ENCODE measurements around the gene PHF13.
"Not testable (repeated sequence)": the region's sequence is repeated elsewhere in the genome, so short reads cannot be mapped to it uniquely, and the experiment has no call there.

Gene PHF13

GRCh38 chr1:6632588-6633514, 19.3 kb downstream of the PHF13 start:
- no peak for DNase-seq

- DNase-seq = no peak
Observed at GRCh38 chr1:6634371-6635052, 21.0 kb downstream of the PHF13 start.

DNA sequence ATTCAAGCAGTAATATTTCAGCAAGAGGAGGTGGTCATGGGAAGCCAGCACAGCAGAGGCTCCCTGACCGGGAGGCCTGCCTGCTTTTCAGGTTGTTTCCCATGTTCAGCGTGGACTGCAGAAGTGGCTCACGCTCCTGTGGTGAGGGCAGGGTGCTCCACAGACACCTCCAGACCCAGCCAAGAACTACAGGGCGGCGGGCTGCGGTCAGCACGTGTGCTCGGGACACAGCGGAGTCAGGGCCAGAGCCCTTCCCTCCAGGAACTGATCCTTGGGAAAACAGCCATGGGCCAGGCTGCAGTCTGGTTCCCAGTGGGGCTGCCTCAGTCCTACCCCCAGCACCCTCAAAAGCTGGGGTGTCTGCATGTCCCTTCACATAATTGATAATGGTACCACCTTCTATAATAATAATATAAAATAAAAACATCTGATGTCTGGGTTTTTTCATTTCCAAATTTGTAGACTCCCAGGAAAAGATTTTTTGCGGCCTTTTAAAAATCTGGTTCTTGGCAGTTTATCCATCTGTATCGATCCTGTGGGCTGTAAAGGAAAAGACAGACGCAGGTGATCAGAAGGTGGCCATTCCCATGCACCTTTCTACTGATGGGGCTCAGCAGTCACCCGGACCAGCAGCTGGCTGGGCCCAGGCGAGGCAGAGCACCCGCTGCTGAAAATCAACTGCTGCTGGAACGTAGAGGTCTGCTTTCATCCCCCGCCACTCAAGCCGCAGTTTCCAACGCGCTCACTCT, 21.8 kb downstream of the PHF13 start:
- DNase-seq = no peak

- no peak for DNase-seq
Observed at GRCh38 chr1:6635910-6636760, 22.6 kb downstream of the PHF13 start.

DNA sequence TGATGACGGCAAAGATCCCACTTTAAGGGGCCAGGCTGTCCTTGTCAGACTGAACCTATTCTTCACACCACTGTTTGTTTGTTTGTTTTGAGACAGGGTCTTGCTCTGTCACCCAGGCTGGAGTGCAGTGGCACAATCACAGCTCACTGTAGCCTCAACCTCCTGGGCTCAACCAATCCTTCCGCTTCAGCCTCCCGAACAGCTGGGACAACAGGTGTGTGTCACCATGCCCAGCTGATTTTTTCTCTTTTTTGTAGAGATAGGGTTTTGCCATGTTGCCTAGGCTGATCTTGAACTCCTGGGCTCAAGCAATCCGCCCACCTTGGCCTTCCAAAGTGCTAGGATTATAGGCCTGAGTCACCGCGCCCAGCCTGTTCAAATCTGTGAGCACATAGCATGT, 23.2 kb downstream of the PHF13 start:
- not testable (repeated sequence) for DNase-seq

GRCh38 chr1:6637770-6638169, 24.2 kb downstream of the PHF13 start:
- DNase-seq = no peak

GRCh38 chr1:6638226-6638625, 24.7 kb downstream of the PHF13 start:
- DNase-seq = no peak

- DNase-seq = not testable (repeated sequence)
Observed at GRCh38 chr1:6640867-6641266, 27.3 kb downstream of the PHF13 start.

- no peak for DNase-seq
Observed at GRCh38 chr1:6645018-6645417, 31.5 kb downstream of the PHF13 start.

DNA sequence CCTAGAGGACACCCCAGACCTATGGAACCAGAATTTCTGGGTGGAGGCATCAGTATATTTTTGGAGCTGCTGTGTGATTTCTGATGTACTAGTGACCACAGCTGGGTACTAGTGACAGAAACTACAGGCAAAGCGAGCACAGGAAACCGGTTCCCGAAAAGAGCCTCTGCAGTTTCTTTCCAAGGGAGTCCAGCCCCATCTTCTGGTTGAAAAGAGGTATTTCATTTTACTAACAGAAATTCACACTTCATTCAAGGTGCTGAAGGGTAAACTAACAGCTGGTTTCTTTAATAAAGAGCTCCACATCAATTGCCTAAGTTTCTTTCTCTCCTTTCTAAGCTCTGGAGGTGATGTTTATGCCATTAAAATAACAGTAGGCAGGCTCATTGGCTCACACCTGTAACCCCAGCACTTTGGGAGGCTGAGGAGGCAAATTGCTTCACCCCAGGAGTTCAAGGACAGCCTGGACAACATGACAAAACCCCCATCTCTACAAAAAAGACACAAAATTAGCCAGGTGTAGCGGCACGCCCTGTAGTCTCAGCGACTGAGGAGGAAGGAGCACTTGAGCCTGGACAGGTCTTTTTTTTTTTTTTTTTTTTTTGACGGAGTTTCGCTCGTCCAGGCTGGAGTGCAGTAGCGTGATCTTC, 33.1 kb downstream of the PHF13 start:
- DNase-seq = no peak

DNA sequence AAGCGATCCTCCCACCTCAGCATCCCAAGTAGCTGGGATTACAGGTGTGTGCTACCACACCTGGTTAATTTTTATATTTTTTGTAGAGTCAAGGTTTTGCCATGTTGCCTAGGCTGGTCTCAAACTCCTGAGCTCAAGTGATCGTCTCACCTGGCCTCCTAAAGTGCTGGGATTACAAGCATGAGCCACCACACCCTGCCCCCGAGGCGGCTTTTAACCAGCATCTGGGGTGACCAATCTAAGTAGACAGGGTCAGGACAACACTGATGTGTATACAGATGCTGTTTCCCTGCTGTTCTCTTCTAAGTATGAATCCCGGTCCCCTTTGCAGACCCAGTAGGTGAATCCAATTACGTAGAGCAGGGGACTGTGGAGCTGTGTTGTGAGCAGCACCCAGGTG, 35.0 kb downstream of the PHF13 start:
- DNase-seq = no peak

- no peak for DNase-seq
Observed at GRCh38 chr1:6651909-6652308, 38.4 kb downstream of the PHF13 start.

- no peak for DNase-seq
Observed at GRCh38 chr1:6652986-6653385, 39.5 kb downstream of the PHF13 start.

DNA sequence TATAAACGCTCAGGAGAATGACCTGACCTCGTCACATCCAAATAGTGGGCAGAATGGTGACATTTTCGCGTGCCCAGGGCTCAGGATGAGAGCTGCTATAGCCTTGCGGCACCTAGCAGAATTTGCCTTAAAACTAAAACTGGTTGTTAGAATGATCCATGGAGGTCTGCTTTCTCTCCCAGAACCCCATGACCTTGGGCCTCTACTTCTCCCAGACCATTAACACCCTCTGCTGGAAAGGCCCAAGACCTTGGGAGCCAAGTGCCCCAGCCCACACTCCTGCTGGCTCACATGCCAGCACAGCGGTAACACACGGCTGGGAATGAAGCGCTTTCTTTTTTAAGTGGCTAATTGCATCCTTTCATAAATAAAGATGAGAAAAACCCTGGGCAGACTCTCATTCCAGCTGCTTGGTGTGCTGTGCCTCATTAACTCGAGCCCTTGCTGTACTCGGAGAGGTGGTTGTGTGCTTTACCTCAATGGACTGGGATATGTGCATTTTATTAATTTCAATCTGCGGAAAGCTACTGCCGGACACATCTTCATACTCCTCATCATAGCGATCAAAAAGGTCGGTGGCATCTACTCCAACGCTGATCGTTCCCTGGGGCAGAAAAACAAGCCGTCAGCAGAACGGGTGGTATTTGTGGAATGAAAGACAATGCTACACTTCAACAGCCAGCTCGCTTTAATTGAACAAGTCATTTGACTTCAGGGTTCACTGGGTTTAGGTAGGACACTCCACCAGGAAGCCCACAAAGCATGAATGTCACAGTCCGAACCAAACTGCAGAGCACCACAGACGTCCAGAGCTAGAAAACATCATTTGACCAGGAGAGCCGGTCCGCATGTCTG, 40.1 kb downstream of the PHF13 start:
- DNase-seq = no peak

DNA sequence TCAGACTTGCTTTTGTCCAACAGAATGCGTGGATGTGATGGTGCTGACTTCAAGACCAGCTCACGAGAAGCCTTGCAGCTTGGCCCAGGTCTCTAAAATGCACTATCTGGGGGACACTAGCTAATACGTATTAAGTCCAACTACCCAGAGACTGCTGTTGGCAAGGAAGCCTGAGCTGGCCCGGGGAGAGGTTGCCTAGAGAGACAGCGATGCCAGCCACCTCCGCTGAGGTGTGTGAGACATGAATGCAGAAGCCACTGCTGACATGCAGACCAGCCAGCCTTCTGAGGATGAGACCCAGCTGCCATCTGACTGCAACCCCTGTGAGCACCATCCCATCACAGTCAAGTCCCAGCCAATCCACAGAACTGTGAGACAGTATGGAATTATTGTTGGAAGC, 43.6 kb downstream of the PHF13 start:
- DNase-seq = no peak

GRCh38 chr1:6658359-6659060, 45.0 kb downstream of the PHF13 start:
- no peak for DNase-seq

GRCh38 chr1:6660415-6661049, 47.0 kb downstream of the PHF13 start:
- DNase-seq = no peak

DNA sequence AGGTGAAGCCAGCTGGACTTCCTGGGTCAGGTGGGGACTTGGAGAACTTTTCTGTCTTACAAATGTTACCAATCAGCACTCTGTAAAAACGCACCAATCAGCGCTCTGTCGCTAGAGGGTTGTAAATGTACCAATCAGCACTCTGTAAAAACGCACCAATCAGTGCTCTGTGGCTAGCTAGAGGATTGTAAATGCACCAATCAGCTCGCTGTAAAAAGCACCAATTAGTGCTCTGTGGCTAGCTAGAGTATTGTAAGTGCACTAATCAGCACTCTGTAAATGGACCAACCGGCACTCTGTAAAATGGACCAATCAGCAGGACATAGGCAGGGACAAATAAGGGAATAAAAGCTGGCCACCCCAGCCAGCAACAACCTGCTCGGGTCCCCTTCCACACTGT, 48.9 kb downstream of the PHF13 start:
- DNase-seq = not testable (repeated sequence)

- no peak for DNase-seq
Observed at GRCh38 chr1:6666696-6667095, 53.2 kb downstream of the PHF13 start.

GRCh38 chr1:6667139-6667538, 53.6 kb downstream of the PHF13 start:
- DNase-seq = no peak
